ENCODE results near the gene UBE4A.

GRCh38 chr11:118380571-118380970, 21.2 kb downstream of the UBE4A start:
- TF ChIP-seq CTCF (IDR thresholded peaks at IDR 0.05; ENCODE audit: borderline replicate concordance, extremely low read depth, low read length, poor library complexity, severe bottlenecking), result no peak
- TF ChIP-seq EZH2 (IDR thresholded peaks at IDR 0.05; ENCODE audit: borderline replicate concordance, low read depth, low read length, severe bottlenecking), result no peak

Data from DND-41 (cell line).